Measurements from ENCODE around the gene SND1.

Gene SND1

GRCh38 chr7:127996253-127997071 lies 344.5 kb downstream of the SND1 start:
- no peak for DNase-seq (ENCODE audit: low spot score)

- peak; percentile 36 for DNase-seq (ENCODE audit: low spot score)
Measured at GRCh38 chr7:127997226-127997922, 345.4 kb downstream of the SND1 start.

GRCh38 chr7:127998671-127999070 lies 346.7 kb downstream of the SND1 start:
- DNase-seq (ENCODE audit: low spot score), result no peak

GRCh38 chr7:128000048-128000447 lies 348.1 kb downstream of the SND1 start:
- DNase-seq (ENCODE audit: low spot score), result no peak

GRCh38 chr7:128000854-128001265 lies 348.9 kb downstream of the SND1 start:
- no peak for DNase-seq (ENCODE audit: low spot score)

GRCh38 chr7:128003167-128003566 lies 351.2 kb downstream of the SND1 start:
- no peak for DNase-seq (ENCODE audit: low spot score)

GRCh38 chr7:128003787-128004186 lies 351.8 kb downstream of the SND1 start:
- DNase-seq (ENCODE audit: low spot score), result no peak

- DNase-seq (ENCODE audit: low spot score), result no peak
Measured at GRCh38 chr7:128004623-128005022, 352.6 kb downstream of the SND1 start.

- no peak for DNase-seq (ENCODE audit: low spot score)
Measured at GRCh38 chr7:128005117-128005516, 353.1 kb downstream of the SND1 start.

- DNase-seq (ENCODE audit: low spot score), result no peak
Measured at GRCh38 chr7:128005759-128006159, 353.8 kb downstream of the SND1 start.

- DNase-seq (ENCODE audit: low spot score), result no peak
Measured at GRCh38 chr7:128006550-128007302, 354.7 kb downstream of the SND1 start.

GRCh38 chr7:128007303-128007680 lies 355.3 kb downstream of the SND1 start:
- no peak for DNase-seq (ENCODE audit: low spot score)

- DNase-seq (ENCODE audit: low spot score), result no peak
Measured at GRCh38 chr7:128008141-128008540, 356.1 kb downstream of the SND1 start.

- DNase-seq (ENCODE audit: low spot score), result no peak
Measured at GRCh38 chr7:128008744-128009143, 356.8 kb downstream of the SND1 start.

- no peak for DNase-seq (ENCODE audit: low spot score)
Measured at GRCh38 chr7:128010391-128011127, 358.6 kb downstream of the SND1 start.

GRCh38 chr7:128011131-128011661 lies 359.2 kb downstream of the SND1 start:
- no peak for DNase-seq (ENCODE audit: low spot score)

GRCh38 chr7:128014811-128015210 lies 362.8 kb downstream of the SND1 start:
- no peak for DNase-seq (ENCODE audit: low spot score)

GRCh38 chr7:128017460-128017859 lies 365.5 kb downstream of the SND1 start:
- DNase-seq (ENCODE audit: low spot score), result no peak

- no peak for DNase-seq (ENCODE audit: low spot score)
Measured at GRCh38 chr7:128017862-128018845, 366.2 kb downstream of the SND1 start.

GRCh38 chr7:128019288-128019687 lies 367.3 kb downstream of the SND1 start:
- no peak for DNase-seq (ENCODE audit: low spot score)

GRCh38 chr7:128020159-128020558 lies 368.2 kb downstream of the SND1 start:
- no peak for DNase-seq (ENCODE audit: low spot score)

All from AG08396 (cell line).